ENCODE data around the gene KRTAP5-1.

The KRTAP5-1 gene

DNA sequence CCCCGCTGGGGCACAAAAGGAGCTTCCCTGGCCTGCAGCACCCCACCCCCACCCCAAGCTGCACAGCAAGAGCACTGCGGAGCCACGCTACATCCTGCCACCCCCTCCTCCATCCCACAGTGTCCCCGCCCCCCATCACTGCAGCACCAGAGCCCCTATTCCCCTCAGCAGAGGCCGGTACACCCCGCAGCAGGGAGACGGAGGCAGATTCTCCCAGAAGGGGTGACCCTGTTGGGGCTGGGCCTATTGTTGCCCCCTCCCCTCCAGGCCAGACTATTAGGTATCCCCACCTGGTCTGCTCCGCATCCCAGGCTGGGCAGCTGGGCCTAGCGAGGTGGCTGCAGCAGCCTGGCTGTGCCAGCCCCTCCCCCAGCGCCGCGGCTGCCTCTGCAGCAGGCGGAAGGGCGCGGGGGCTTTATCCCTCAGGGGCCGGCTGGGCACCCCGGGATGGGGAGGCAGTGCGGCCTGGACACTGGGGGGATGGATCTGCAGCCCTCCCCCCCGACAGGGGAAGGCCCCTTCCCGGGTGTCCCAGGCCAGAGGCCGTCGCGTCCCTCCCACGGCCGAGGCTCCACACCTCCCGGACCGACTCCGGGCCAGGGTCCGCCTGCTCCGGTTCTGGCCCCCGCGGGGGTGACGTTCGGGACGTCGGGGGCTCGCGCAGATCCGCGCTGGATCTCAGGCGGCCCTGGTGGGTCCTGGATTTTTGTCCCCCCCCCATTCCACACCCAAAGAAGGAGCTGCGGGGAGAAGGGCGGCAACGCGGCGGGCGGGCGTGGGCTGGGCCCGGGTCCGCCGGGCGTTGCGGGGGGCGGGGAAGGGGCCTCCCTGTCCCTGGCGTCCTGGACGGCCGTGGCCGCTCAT, 14.0 kb downstream of the KRTAP5-1 start:
- peak in 1 of 2 donors; percentile 45 for DNase-seq

DNA sequence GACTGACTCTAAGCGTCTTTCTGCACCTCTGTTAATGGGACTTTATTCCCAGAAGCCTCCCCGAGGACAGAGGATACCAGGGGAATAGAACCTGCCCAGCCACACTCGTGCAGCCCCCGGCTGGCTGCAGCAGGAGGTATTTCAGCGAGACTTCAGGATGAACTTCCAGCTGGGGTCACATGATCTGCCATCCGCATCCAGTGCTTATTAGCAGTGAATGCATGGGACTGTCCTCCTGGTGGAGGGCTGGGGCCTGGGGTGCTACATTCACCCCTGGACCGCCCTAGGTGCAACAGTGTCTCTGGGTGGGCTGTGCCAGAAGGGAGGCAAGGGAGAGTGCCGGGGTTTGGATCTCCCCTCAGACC, 14.6 kb downstream of the KRTAP5-1 start:
- DNase-seq = no peak

DNA sequence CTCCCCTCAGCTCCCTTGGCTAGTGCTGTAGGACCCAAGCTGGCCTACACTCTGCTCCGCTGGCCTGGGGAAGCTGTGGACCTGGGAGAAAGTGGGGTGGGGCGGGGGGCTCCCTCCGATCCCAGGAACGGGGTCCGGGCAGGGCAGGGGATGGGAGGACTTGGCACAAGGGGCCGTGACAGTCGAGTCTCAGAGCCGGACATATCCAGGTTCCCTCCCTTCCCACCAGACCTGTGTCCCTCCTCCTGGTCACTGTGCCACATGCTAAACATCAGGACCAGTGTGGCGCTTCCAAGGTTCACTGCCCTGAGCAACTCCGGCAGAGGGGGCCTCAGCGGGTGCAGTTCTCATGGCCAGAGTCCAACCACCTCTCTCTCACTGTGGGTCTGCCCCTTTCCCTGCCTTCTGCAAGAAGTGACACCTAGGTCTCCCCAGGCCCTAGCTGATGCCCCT, 15.1 kb downstream of the KRTAP5-1 start:
- no peak for DNase-seq

DNA sequence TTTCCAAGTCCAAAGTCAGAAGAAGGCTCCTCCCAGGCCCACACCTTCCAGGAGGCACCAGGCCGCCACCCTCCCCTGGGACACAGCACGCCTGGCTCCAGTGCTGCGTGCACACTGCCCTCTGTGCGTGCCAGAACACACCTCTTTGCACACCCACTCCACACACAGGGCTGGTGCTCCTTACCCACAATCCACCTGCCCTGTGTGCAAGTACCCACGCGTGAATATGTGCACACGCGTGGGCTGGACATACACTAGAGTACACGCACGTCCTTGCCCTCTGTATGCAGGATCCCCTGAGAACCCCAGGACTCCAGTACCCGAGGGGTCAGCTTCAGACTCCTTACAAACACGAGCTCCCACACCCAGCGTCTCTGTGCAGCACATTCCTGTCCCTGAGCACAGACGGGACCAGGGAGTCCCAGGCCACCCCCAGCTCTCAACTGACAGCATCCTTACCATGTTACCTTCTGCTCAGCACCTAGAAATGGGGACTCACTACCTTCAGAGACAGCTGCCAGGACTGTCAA, 15.8 kb downstream of the KRTAP5-1 start:
- DNase-seq = peak in 1 of 2 donors; percentile 9

DNA sequence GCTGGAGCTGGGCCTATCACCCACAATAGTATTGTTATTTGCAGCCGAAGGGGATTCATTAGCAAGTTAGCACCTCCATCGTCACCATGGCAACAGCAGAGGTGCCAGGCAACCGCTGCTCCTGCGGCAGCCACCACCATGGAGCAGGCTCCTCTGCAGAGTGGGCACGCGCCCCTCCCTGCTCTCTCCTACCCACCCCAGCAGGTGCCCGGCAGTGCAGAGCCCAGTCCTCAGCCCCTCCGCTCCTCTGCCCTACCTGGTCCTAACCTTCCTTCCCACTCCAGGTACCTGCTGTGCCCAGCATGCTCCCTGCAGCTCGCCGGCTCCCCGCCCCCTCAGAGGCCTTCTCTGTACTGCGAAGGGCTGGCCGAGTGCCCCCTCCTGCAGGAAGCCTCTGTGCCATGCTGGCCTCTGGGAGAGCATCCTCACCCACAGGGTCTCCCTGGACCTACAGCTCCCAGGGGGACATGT, 16.6 kb downstream of the KRTAP5-1 start:
- peak; percentile 73 to 79 for DNase-seq

DNA sequence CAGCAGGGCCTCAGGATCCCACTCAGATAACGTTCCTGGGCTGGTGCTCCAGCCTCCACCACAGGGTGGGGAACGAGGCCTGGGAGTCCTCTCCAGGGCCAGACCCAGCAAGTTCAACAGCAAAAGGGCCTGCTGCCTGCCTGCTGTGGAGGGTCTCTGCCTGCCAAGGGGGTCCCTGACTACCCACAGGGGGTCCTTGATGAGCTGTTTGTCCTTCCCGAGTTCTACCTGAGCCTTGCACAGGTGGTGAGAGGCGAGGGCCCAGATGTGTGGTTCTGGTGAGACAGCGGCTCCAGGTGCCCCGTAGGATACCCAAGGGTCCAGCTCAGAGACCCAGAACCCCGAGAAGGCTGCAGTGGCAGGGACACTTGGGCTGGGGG, 17.4 kb downstream of the KRTAP5-1 start:
- DNase-seq = no peak

DNA sequence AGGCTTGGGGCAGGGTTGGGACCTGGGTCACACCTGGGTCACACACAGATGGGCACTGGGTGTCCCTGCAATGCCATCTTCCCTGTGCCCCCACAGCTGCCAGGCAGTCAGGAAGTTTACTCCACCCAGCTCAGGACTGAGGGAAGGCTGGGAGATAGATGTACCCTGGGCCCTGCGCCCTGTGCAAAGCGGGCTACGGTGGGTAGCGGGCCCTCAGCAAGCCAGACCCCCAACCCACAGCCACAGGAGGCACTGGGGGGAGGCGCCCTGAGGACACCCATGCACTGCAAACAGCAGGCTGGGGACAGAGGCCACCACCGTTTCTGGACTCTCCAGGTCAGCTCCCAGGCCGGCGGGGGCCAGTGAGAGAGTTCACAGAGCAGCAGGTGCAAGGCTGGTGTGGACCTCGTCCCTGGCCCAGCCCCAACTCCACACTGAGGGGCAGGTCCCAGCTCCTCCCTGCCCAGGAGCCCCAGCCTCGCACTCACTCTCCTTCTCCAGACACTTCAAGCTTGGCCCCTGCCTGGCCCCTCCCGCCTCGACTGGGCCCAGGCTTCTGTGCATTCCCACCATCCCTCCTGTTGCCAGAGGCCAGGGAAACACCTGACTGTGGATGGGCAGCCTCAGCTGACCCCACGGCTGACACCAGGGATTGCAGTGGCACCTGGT, 17.9 kb downstream of the KRTAP5-1 start:
- no peak for DNase-seq

DNA sequence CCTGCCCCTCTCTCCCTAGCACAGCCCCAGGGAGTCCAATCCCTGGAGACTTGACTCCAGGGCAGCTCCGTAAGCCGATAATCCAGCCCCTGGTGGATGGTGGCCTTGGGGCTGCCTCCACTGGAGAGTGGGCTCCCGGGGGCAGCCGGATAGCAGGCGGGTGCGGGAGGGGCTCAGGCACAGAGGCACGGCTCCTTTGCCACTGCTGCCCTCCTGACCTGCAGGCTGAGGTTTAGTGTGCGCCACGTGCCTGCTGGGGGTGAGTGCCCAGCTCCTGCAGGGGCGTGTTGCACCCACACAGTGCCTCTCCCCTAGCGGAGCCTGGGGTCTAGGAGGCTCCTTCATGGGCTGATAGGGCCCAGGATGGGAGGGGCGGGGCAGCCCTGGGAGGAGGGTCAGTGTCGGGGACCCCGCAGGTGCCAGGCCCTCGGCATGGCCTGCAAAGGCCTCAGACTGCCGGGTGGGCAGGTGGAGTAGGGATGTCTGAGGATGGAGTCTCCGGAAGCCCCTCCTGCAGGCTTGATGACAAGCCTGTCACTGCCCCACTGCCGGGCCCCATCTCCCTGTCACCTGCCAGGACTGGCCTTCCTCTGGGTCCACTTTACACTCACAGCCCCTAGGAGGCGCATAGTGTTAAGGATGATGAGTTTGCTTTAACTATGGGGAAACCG, 18.6 kb downstream of the KRTAP5-1 start:
- DNase-seq = peak in 1 of 2 donors; percentile 9

DNA sequence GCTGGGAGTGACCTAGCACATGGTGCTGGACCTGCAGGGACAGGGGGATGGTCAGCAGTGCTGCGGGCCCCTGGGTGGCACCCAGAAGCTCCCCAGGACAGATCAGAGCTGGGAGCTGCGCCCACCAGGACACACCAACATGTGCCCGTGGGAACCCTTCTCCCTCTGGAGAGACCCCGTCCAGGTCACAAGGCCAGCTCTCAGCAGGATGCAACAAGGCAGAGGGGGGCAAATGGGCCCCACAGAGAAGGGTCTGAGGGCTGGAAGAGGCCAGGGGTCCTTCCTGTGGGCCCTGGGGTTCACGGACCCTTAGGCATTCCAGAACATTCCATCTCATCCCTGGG, 19.2 kb downstream of the KRTAP5-1 start:
- DNase-seq = no peak

DNA sequence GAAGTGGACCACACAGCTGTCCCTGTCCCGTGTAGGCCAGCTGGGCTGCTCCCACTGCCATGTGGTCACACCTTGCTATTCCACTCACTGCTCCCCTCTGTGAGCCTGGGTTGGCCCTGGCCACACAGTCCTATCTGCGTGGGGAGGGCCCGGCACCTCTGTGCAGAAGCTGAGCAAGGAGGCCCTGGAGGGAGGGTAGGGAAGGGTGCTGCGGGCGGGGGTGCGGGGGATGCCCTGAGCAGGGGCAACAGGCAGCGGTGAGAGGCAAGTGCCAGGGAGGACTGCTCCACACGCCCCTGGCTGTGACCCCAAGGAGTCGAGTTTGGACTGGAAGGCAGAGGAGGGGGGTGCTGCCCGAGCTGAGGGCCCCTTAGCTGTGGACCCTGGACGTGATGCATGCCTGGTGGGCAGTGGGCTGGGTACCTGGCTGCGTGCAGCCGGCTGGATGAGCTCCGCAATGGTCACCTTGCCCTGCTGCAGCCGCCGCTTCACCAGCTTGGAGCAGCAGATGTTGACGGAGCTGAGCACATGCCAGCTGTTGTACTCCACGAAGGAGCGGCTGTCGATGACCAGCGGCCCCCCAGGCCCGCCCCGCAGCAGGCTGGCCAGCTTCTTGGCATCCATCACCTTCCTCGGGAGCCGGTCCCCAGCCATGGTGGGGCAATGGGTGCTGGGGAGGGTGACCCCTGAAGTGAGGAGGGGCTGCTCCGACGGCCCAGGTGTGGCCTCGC, 19.7 kb downstream of the KRTAP5-1 start:
- no peak for DNase-seq

DNA sequence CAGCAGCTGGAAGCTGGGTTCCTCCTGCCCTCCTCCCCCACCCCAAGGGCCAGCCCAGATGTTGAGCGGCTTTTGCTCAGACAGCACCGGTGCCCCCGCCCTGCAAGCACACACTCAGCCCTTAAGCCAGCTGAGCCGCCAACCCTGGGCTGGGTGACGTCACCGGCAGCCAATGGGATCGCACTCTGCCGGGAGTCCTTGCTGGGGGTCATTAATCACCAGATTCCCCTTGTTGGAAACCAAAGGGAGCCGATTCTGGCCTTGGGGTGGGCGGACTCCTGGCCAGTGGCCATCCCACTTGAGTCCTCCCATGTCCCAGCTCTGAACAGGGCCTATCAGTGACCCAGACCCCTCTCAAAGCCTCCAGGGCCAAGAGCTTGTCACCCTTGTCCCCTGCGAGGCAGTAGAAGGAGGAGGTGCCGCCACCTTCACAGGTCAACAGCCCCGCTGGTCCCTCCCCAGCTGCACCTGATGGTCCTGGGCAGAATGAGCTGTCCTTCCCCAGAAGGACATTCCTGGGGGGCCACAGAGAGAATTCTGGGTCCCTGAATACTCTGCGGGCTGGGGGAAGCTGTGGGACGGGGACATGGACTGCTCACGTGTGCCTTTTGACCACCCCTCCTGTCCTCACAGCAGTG, 20.4 kb downstream of the KRTAP5-1 start:
- peak in 1 of 2 donors; percentile 28 for DNase-seq

DNA sequence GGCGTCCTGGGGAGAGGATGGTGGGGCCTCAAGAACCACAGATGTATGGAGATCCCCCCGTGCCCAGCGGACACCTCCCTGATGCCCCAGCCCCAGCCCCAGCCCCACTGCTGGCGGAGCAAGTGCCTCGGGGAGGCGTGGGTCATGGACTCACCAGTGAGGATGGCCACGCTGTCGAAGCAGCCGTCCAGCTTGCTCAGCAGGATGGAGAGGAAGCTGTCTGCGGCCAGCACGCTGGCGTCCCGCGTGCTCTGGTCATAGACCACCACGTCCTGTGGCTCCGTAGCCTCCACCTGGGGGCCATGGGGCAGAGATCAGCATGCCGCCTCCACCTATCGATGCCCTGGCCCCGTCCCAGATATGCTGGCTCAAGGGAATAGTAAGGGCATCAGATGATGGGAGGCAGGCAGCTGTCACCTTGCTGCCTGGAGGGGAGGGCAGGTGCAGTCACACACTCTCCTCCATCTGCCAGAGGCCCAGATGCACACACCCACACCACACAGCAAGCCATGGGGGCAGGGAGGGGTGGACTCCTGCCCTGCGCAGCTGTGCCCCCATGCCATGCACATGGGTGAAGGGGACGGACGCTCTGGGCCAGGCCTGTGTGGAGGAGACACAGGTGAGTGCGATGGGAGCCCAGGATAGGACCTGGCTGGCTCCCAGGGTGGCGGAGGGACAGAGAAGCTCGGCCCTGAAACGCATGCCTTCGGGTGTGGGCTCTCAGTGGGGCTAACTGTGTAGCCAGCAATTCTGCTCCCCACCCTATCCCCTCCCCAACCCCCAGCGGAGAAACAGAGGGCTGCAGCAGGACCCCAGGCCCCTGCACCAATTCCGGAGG, 21.2 kb downstream of the KRTAP5-1 start:
- peak in 1 of 2 donors; percentile 7 for DNase-seq

DNA sequence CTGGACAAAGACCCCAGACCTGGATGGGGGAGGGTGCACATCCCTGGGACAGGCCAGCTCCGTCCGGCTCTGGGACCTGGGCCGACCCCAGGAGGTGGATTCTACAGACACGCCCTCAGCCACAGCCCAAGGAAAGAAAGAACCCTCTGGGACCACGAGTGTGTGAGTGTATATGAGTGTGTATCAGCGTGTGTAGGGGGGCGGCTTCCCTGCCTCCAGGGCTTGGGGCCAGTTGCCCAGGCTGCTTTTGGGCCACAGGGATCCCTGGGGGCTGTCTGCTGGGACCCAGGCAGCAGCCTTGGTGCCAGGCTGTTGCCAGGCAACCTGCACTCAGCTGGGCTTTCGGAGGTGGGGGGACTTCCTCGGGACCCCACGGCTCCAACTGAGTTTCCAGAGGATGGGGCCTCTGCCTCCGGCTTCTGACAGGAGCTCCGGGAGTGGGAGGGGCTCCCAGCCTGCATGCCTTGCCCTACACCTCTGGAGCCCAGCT, 21.9 kb downstream of the KRTAP5-1 start:
- DNase-seq = no peak

DNA sequence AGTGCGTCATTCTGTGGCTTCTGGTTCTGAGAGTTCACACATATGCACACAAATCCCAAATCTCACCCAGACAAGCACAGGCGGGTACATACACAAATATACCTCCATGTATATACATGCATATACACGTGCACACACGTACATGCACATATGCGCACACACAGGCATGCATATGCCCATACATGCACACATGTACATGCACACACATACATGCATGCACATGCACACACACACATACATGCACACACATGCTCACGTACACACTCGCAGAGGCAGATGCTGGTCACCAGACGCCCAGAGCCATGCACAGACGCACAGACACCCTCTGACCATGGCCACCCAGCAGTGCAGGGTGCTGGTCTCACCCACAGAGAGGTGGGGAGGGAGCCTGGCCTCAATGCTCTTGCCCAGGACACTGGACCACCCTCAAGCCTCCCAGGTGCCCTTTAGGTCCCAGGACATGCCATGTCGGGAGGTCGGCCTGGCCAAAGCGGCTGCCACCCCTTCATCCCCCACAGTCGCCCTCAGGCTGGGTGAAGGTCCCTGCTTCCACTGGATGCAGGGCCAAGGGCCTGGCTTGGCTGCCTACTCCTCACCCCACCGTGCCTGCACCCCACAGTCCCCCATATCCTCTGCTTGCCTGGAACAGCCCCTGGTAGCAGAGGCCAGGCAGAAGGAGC, 22.5 kb downstream of the KRTAP5-1 start:
- DNase-seq = no peak

DNA sequence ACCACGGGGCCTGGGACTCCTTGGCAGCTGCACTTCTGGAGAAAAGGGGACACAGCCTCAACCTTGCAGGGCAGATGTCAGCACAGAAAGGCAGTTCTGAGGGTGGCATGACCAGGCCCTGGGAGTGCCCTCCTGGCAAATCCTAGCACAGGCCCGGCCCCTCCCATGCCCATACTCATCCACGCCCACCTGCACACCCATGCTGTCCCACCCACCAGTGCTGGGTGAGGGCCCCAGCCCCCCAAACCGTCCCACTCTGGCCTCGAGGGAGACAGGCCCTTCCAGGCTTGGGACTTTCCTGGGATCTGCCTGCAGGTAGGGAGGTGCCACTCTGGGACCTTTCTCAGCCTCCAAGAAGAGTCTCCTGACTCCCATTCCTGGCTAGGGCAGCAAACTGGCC, 23.1 kb downstream of the KRTAP5-1 start:
- DNase-seq = no peak

DNA sequence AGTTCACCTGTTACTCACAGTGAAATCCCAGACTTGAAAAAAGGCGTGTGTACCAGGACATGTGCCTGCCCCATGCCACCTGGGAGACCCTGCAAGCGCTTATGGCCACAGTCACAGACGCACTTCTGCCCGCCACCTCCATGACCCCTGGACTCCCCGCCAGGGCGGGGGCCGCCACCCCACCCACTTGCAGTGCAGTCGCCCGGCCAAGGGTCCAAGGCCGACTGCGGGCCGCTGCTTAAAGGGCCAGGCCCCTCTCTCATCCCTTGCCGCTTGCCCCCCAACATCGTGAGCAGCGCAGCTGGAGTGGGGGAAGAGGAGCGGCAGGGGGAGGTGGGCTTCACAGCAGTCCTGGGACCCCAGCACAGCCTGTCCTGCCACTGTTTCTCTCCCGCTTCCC, 23.8 kb downstream of the KRTAP5-1 start:
- no peak for DNase-seq

DNA sequence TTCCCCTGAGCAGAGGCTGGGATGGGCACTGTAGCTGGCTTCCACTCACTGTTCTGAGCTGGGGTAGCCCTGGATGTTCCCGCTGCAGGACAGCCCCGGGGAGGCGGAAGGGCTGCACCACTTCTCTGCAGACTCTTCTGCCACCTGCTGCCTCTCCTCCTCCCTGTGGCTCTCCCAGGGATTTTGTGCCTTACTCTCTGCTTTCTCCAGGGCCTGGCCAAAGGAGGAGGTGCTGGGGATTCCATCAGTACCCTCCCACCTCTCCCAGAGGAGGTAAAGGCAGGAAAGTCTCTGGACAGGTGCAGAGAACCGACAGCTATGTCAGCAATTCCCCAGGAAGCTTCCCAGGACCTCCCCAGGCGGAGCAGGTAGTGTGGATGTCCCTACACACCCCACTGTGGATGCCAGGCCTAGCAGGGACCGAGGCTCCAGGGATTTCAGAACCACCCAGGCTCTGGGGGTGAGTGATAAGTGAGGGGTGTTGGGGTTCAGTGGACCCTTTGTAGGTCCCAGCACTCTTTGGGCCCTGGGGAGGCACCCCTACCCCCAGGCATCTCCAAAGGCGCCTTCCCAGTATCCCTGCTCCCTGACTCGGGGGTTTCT, 24.3 kb downstream of the KRTAP5-1 start:
- DNase-seq = no peak

DNA sequence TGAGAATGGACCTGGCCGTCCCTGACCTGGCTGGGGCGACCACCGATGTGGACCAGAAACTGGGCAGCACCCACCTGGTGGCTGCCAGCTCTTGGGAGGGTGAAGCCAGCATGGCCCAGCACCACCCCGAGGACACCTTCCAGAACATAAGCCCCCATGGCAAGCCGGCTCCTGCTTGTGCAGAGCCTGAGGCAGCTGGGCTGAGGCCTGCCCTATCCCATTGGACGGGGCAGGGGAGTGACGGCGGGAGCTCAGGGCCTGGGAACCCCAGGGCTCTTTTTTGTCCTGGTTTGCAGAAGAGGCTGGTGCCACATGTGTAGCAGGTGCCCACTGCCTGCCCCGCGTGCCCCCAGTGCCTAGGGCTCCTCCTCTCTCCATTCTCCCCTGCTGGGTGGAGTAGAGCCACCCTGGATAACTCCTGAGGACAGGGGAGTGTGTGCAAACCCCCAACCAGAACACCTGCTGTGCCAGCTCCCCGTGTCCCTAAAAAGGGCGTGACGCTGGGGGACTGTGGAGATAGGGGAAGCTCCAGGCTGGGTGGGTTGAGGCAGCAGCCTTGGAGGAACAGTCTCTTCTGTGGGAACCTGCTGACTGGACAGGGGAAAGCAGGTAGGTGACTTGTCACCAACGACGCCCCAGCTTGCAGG, 25.0 kb downstream of the KRTAP5-1 start:
- no peak for DNase-seq

All from CD4-positive, alpha-beta T cell treated with Interferon alpha-2 for 1 hour (primary cell).